Measurements from ENCODE around the gene ANO7. TPM values are rescaled to one million over a fixed set of nuclear protein-coding genes. Genes with fewer than 3 reads are reported as not detected.

The ANO7 gene
- total RNA-seq, 1 donor: 0.43 TPM

- peak; percentile 79 for DNase-seq (ENCODE audit: low read depth)
- no peak for TF ChIP-seq CTCF (IDR thresholded peaks at IDR 0.05; ENCODE audit: insufficient read depth, low read depth, low read length)
- H3K4me3 ChIP-seq (ENCODE audit: low read depth, low read length): peak overlapping the region; percentile 52
Measured at GRCh38 chr2:241217320-241218031, 29.0 kb downstream of the ANO7 start.

DNA sequence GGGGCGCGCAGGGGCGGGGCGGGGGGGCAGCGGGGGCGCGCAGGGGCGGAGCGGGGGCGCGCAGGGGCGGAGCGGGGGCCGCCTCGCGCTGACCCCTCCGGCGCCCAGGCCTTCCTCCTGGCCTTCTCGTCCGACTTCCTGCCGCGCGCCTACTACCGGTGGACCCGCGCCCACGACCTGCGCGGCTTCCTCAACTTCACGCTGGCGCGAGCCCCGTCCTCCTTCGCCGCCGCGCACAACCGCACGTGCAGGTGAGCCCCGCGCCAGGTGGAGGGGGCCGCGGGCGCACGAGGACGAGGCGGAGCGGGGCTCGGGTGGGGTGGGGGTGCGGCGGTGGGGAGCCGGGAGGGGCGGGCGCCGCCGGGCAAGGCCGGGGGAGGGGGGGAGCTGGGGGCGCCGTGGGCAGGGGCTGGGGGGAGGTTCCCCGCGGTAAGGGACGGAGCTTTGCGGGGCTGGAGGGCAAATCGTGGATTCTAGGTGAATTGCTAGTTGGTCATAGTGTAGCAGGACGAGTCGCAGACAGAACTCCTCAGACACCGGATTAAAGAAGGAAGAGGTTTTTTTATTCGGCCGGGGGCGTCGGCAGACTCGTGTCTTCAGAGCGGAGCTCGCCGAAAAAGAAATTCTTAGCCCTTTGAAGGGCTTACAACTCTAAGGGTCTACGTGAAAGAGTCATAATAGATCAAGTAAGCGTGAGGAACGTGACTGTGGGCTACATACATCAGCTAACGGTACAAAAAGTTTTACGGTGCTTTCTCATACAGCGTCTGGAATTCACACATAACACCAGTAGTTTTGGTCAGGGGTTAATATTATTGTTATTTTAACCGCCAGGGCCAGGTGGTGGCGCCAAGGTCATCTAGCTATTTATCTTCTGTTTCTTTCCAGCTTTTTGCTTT, 29.9 kb downstream of the ANO7 start:
- TF ChIP-seq CTCF (IDR thresholded peaks at IDR 0.05; ENCODE audit: insufficient read depth, low read depth, low read length): no peak
- H3K4me3 ChIP-seq (ENCODE audit: low read depth, low read length): peak overlapping the region; percentile 62
- peak; percentile 29 for DNase-seq (ENCODE audit: low read depth)

DNA sequence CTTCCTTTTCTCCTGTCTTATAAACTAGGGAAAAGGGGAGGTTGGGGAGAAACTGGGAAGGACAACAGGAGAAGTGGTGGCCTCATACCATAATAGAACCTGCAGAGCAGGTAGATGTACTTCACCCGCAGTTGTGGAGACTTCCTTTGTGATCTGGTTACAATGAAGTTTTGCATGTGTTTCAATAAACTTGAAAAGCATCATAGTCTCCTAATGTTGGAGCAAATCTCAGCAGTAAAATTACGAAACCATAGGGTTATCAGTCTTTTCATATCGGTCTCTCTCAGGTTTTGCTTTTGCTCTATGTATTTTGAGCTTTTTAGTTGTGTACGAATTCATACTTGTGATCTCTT, 30.5 kb downstream of the ANO7 start:
- DNase-seq (ENCODE audit: low read depth): no peak
- no peak for TF ChIP-seq CTCF (IDR thresholded peaks at IDR 0.05; ENCODE audit: insufficient read depth, low read depth, low read length)

DNA sequence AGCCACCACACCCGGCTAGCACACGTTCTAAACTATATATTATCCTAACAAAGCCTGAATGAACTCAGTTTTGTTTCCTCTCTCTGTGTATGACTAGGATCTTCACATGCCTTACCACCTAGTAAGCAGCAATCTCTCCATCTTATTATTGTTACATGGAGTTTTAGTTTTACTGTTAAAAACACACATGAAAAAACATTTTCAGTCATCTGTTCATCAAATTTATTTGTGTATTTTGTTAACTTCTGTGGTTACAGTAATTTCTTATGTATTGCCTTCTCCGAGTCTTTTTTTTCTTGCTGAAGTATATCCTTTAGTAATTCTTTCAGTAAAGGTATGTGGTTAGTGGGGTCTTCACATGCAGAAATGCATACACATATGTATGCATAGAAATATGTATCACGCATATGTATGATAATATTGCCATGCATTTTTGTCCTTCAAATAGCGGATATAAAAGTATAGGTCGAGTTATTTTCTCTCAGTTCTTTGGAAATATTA, 31.4 kb downstream of the ANO7 start:
- TF ChIP-seq CTCF (IDR thresholded peaks at IDR 0.05; ENCODE audit: insufficient read depth, low read depth, low read length): no peak
- DNase-seq (ENCODE audit: low read depth): no peak
- no peak overlapping the region for H3K4me3 ChIP-seq (ENCODE audit: low read depth, low read length)

More for the DNA sequence above, 30.5 kb downstream of the ANO7 start:
- peak overlapping the region; percentile 62 for H3K4me3 ChIP-seq (ENCODE audit: low read depth, low read length)

DNA sequence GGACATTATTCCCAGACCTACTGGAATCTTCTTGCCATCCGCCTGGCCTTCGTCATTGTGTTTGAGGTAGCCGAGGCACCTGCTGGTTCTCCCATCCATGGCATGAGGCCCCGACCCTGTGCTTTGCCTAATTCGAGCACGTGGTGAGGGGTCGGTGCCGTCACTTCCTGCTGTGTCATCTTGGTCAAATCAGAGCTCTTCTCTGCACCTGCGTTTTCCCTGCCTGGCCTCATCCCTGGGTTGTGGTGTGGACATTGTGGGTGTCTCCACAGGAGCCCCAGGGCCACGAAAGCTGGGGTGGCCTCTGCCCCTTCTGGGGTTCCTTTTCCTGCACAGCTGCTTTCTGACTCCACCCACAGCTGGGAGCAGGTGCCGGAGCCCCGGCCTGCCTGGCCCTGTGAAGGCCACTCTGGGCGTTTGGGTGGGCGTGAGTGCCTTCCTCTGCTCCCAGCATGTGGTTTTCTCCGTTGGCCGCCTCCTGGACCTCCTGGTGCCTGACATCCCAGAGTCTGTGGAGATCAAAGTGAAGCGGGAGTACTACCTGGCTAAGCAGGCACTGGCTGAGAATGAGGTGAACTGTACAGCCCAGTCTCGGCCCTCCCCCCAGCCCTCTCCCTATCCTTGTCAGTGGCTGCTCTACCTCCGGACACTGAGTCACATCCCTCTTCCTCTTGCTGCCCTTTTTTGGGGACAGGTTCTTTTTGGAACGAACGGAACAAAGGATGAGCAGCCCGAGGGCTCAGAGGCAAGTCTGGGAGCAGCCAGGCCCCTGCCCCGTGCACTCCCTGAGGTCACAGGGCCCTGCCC, 34.9 kb downstream of the ANO7 start:
- DNase-seq (ENCODE audit: low read depth): peak; percentile 14
- TF ChIP-seq CTCF (IDR thresholded peaks at IDR 0.05; ENCODE audit: insufficient read depth, low read depth, low read length): no peak
- H3K4me3 ChIP-seq (ENCODE audit: low read depth, low read length): no peak overlapping the region

- no peak overlapping the region for H3K4me3 ChIP-seq (ENCODE audit: low read depth, low read length)
- TF ChIP-seq CTCF (IDR thresholded peaks at IDR 0.05; ENCODE audit: insufficient read depth, low read depth, low read length): peak; percentile 2
- DNase-seq (ENCODE audit: low read depth): peak; percentile 55
Measured at GRCh38 chr2:241224018-241224850, 35.8 kb downstream of the ANO7 start.
